ENCODE measurements around the gene CHTF18.
"Not testable (repeated sequence)": the region's sequence is repeated elsewhere in the genome, so short reads cannot be mapped to it uniquely, and the experiment has no call there.

The CHTF18 gene

DNA sequence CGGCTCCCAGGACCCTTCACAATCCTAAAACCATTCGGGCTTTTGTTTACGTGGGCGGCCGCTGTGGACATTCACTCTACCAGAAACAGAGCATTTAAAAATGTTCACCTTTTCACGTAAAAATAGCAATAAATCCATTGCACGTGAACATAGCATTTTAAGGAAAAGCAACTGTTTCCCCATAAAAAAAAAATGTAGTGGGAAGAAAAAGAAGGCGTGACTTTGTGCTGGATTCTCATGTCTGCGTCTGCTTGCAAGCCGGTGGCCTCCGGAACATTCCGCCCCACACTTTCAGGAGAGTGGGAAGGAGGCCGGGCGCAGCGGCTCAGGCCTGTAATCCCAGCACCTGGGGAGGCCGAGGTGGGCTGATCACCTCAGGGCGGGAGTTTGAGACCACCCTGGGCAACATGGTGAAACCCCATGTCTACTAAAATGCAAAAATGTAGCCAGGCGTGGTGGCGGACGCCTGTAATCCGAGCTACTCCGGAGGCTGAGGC, 25.5 kb downstream of the CHTF18 start:
- no peak for DNase-seq

DNA sequence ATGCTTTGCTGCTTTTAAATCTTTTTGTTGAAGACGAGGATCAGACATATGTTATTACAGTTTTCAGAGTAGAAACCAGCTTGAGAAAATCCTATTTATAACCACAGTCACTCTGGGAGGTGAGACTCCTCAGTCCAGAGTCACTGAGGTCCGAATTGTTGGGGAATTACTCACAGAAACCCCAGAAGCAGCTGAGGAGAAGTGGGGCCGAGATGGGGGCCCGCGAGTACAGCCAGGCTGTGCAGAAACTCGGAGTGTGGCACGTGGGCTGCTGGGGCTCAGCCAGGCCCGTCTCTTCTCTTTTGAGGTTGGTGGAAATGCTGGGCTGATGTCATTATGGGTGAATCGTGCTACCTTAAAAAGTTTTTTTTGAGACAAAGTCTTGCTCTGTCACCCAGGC, 26.6 kb downstream of the CHTF18 start:
- DNase-seq = no peak

DNA sequence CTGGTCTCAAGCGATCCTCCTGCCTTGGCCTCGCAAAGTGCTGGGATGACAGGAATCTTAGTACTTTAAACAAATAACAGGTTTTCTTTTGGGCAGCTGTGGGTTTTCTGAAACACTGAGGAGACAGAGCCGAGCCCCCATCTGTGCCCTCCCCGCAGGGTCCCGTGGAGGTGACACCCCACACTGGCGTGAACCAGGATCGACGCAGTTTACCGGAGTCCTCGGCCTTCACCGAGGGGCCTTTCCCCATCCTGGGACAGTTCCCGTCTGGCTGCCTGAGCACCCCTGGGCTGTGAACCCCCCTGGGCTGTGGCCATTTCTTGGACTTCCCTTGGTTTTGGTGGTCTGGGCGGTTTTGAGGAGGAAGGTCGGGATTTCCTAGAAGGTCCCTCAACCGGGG, 27.4 kb downstream of the CHTF18 start:
- no peak for DNase-seq

DNA sequence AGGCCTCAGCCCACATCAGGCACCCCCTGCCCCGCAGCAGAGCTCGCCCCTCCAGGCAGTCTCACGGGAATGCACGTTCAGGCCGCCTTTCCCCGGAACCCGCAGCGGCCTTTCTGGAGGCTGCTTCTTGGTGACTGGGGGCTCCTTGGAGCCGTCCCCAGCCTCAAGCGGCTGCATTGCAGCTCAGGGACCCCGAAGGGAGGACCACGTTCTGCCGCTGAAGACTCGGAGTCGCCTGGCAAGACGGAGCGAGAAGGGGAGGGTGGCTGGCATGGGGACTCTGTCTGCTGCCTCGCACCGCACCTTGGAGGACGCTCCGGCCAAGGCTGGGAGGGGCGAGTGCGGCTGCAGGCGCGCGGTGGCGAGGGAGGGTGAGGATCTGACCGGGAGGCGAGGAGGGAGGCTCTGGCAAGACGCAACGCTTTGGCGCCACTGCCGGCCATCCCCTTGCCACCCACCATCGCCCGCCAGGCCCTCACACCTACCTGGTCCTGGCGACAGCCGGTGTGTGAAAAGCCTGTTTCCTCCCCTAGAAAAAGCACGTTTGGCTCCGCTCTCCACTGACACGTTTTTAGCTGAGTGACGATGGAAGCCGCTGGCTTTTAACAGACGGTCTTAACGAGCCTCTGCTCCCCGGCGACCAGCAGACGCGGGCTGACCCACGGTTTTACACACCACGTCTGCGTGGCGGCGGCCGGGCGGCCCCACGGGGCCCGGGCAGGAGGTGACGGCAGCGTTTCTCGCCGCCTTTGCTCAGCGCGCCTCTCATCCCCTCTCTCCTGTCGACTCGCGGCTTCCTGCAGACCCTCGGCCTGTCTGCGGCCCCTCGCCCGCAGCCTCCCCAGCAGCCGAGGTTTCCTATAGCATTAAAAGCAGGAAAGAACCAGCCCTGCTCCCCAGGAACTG, 28.8 kb downstream of the CHTF18 start:
- no peak for DNase-seq

DNA sequence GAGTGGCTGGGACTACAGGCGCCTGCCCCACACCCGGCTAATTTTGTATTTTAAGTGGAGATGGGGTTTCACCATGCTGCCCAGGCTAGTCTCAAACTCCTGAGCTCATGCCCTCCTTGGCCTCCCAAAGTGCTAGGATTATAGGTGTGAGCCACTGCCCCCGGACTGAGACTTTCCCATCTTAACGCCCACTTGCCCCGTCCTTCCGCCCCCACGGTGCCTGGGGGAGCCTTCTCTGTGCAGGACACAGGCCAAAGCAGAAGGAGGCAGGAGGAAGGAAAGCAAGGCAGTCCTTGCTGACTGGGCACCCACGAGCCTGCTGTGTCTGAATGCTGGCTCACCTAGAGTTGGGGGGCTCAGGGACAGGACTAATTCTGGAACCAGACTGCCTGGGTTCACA, 29.7 kb downstream of the CHTF18 start:
- DNase-seq = no peak

DNA sequence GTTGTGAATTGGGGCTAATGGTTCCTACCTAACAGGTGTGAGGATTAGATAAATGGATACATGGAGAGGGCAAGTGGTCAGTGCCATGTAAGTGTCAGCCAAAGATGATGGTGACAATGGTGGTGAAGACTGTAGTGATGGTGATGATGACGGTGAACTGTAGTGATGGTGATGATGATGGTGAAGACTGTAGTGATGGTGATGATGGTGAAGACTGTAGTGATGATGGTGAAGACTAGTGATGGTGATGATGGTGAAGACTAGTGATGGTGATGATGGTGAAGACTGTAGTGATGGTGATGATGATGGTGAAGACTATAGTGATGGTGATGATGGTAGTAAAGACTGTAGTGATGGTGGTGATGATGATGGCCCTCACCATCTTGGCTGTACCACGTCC, 30.2 kb downstream of the CHTF18 start:
- DNase-seq = no peak

DNA sequence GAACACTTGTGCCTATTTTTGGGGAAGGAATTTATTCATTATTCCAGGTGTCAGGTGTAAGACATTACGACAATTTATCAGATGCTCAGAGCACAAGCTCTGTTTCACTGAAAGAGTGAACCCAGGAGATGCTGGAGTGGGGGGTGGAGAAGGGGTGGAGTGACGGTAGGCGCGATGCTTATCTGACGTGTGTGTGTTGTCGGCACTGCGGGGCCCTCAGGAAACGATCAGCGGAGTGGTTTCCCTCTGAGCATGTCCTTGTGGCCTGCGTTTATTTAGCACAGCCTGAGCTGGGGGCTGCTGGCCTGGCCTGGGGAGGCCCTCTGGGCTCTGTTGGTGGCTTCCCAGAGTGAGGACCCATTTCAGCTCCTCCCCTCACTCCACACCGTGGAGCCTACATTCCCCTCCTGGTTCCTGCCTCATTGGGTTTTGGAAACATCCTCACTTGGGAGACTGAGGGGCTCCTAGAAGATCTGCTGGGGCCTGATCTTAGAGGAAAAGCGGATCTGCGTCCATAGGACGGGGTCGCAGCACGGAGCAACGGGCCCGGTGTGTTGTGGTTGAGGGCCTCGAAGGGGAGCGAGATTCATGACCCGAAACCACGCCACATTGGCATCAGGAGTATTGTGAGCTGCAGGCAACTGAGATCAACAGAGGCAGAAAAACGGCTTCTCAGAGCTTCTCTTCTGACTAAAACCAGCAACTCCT, 31.1 kb downstream of the CHTF18 start:
- DNase-seq = no peak

DNA sequence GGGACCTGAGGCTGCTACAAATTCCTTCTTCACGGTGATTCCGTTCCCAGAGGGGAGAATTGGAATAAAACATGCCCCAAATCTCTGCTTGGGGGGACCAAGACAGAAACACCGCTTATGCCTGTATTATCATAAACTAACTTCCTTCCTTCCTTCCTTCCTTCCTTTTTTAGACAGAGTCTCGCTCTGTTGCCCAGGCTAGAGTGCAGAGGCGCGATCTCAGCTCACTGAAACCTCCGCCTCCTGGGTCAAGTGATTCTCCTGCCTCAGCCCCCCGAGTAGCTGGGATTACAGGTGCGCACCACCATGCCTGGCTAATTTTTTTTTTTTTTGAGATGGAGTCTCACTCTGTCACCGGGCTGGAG, 31.6 kb downstream of the CHTF18 start:
- not testable (repeated sequence) for DNase-seq

DNA sequence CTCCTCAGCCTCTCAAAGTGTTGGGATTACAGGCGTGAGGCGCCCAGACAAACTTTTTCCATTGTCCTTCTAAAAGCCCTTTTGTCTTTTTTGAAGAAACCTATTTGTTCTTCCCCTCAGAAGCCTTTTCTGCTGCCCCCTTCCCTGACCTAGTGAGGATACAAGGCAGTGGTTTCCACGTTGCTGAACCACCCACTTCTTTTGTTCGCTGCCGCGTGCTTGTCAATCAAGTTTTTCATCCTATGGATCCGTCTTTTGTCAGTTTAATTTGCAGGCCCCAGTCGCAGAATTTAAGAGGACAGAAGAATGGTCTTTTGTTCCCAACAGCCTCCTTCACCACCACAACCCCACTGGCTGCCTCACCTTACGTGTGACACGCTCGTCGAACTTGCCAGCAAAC, 32.3 kb downstream of the CHTF18 start:
- no peak for DNase-seq

DNA sequence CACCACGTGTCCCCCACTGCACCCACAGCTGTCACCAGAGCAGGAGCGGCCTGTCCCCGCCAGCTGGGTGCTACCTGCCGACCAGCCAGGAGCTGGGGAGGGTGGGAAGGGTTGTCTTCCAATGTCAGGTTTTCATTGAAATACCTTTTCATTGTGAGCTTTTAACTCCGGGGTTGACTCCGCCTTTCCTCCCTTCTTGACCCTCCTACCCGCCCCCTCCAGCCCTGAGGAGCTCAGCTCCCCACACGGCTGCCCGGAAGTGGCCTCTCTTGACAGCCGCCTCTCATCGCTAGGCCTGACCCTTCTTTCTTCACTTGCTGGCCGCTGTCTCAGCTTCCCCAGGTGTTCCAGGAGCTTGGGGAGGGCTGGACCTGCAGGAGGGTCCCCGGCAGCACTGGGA, 33.3 kb downstream of the CHTF18 start:
- DNase-seq = no peak

DNA sequence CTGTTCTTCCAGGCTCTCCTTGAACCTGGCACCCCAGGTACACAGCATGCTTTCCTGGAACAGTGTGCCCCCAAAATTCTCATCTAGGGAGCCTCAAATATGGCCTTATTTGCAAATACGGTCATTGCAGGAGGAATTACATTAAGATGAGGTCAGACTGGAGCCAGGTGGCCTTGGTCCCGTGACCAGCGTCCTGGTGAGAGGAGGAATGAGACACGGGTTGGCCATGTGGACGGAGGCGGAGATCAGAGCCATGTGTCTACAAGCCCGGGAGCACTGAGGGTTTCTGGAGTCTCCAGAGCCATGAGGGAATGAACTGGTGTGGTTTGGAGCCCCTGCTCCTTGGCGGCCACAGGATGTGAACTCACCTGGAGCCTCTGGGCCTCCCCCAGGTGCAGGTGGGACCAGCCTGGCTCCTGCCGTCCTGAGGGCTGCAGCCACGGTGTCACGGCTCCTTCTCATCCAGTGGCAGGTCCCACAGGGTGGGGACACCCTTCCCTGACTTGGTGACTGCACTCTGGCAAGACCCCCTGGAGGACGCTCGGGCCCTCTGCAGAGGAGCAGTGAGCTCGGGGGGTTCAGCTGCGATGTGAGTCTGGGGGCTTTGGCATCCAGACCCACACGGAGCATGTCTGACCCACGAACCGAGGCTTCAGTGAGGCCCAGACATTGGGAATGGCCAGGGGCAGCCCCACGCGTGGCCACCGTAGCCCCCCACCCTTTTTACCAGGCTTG, 33.9 kb downstream of the CHTF18 start:
- no peak for DNase-seq

DNA sequence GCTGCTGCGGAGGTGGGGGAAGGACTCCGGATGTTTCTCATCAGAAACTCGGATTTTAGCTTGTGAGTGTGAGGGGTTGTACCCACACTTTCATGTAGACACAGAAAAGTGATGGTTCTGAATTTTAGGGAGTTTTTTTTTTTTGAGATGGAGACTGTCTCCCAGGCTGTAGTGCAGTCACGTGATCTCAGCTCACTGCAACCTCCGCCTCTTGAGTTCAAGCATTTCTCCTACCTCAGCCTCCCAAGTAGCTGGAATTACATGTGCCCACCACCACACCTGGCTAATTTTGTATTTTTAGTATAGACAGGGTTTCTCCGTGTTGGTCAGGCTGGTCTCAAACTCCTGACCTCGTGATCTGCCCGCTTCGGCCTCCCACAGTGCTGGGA, 34.5 kb downstream of the CHTF18 start:
- no peak for DNase-seq

DNA sequence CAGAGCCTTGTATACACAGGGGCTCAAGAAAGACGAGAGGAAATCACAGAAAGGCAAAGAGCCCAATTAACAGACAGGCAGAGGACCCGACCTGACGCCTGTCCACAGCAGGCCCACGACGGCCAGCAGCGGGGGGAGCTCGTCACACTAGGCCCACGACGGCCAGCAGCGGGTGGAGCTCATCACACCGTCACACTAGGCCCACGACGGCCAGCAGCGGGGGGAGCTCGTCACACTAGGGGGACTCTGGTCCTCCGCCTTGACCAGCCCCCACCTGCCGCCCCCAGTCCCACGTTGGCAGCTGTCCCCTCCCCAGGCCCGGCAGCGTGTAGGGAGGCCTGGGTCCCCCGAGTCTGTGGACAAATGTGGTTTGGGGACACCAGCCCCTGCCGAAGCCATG, 35.8 kb downstream of the CHTF18 start:
- DNase-seq = no peak

DNA sequence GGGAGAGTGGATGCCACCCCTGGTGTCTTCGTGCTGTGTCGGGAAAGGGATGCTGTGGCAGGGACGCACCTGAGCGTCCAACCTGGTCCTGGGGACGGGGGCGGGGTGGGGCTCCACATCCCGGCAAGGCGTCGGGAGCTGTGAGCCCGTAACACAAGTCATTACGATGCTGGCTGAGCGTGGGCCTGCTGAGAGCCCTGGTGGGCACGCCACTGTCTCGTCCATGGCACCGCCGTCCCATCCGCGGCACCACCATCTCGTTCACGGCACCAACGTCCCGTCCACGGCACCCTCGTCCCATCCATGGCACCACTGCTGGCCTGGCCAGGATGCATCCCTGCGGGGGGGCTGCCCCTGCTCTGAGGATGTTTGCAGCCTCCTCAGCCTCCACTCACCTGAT, 36.2 kb downstream of the CHTF18 start:
- DNase-seq = no peak

DNA sequence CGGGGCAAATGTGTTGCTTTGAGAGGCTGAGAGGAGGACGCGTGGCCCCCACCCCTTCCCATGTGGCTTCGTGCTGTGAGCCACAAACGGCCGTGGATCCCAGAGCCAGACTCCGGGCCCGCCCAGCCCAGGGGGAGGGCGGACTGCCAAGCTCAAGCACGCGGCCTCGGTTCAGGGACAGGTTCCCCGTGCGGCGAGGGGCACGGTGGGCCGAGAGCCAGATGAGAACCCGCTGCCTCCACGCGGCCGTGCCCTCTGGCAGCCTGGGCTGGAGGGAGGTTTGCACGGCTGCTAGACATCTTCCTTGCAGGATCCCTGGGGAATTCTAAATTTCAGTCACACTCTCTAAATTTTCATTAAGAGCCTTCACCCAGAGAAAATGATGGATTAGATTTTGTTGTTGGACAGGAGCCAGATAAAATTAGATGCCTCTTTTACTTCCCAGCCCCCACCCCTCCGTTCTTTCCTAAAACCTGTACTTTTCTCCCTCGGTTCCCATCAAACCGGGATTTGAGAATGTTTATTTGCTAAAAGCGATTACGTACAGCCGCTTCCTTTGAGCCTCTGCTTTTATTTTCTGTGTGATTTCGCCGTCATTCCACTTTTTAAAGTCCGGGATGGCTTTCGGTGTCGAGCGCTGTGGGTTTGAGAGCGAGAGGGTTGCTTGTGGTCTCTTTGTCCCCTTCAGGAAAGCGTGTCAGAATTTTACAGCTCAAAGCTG, 37.1 kb downstream of the CHTF18 start:
- DNase-seq = no peak

DNA sequence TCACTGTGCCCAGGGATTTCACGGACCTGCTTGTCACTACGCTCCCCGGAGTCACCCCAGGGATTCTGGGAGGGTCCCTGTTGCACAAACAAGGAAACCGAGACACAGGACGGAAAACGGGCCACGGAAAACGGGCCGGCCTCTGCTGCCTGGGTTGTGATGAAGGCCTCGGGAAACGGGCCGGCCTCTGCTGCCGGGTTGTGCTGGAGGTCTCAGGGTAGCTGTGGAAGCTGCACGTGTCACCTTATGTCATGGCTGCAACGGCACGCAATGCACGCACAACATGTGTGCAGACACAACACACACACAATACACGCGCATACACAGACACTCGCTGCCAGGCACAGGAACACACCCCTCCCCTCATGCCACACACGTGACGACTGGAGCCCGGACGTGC, 39.1 kb downstream of the CHTF18 start:
- no peak for DNase-seq

DNA sequence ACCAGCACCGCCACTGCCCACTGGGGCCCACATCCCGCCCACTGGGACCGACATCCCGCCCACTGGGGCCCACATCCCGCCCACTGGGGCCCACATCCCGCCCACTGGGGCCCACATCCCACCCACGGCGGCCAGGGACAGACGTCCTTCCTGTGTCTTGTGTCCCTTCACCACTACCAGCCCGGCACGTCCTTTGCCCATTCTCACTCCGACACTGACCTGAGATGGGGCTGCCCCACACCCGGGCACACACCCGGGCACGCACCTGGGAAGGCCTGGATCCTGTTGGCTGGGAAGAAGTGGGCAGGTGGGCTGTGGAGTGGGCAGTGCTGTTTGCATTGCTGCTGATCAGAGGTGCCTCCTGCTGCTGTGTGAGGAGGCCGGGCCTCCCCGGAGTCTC, 40.5 kb downstream of the CHTF18 start:
- DNase-seq = no peak

DNA sequence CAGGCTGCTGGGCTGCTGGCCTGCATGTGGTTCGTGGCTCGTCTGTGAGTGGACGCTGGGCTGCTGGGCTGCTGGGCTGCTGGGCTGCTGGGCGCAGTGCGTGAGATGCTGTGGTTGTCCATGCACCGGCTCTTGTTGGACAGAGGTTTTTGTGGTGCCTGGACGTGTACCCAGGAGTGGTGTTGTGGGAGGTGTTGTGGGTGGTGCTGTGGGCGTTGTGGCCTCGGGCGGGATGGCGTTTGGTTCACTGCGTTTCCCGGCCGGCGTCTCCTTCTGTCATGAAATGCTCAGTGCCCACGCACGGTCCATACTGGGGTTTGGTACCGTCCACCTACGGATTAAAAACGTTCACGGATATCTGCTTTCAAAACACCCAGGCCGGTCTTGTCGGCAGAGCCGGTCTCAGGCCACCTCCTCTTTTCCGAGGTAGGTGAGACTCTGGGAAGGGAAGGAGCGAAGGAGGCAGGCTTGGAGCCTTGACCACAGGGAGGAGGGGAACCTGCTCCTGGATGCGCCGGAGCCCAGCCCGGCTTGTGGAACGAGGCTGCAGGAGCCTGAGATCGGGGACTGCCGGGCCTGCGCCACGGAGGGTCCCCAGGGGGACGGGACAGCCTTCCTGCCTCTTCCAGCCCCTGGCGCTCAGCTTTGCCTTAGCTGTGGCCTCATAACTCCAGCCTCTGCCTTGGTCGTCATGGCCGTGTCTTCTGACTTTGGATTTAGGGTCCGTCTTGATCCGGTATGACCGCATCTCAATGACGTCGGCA, 41.9 kb downstream of the CHTF18 start:
- DNase-seq = no peak

DNA sequence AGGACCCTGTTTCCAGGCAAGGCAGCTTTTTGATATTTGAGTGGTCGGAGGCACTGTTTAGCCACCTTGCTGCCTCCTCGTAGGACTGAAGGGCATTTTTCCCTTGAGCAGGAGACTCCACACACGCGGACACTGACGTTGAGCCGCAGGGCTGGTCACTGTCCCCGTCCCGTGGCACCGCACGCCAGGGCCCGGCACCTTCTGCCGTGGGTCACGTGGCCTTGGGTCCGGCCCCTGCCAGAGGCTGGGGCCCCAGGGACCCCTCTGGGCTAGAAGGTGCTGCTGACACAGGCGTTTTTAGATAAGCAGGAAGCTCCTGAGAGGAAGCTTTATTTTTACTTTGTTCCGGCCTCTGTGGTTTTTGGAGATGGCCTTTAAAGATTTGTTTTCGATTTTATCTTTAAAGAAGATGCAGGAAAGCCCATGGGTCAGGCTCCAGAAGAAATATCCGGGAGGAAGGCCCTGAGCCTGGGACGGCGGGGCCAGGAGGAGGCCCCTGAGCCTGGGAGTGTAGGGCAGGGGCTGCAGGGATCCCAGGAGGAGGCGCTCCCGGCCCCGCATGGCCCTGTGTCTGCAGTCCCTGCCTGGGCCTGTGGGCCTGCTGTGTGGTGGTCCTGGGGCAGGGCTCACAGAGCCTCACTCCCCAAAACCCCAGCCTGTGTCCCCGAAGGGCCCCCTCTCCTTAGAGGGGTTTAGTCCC, 42.6 kb downstream of the CHTF18 start:
- DNase-seq = no peak

DNA sequence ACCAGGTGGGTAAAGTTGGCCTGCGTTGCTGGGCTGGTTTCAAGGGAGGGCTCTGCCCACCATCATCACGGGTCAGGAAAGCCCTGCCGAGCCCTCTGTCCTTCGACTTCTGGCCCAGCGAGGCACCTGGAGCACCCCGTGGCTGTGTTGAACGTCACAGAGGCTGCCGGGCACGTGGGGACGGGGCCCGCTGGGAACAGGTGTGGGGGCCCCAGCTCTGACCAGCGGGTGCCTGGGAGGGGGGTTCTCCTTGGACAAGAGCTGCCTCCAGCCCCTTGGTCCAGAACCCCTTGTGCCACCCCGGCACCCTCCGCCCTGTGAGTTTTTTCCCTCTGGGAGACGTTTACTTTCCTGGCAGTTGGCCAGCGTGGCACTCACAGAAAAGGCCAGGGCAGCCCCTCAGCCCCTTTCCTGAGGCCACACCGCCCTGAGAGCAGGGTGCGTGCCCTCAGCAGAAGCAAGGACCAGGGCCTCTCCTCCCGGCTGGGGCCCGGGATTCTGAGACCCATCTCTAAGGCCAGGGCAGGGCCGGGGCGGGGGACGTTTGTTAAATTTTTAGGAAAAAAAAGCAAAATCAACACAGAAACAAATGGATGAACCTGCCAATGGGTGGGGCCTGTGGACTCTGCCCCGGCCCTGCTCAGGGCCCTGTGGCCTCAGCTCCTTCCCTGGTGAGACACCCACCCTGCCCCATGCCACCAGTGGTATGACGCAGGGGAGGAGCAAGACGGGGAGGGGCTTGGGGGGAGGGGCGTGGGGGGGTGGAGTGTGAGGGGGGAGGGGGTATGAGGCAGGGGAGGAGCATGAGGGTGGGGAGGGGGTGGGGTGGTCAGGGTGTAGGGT, 43.4 kb downstream of the CHTF18 start:
- DNase-seq = no peak

Data from inflammatory macrophage treated with lipopolysaccharide for 4 hours (primary cell).